Activated naive CD8-positive, alpha-beta T cell treated with anti-CD3 and anti-CD28 coated beads, Interleukin-2, amount 50 U/mL, for 24 hours (primary cell): ENCODE data around the gene ATF1.

ENCODE experiments used
- ATAC-seq: fragments of 150-1000 bp; cut with Tn5 transposase; one replicate; pipeline ENCODE4 v1.10.0; 2021
- DNase-seq: peaks from one replicate; pipeline ENCODE4 v3.0.0; 2021
- H3K27ac Mint-ChIP-seq: one replicate; pipeline ENCODE4 v1.8.0; 2021; ENCODE audit warnings: mild to moderate bottlenecking, mixed read lengths
- H3K27me3 Mint-ChIP-seq: one replicate; pipeline ENCODE4 v1.8.0; 2021; ENCODE audit warnings: mixed read lengths
- H3K36me3 Mint-ChIP-seq: one replicate; pipeline ENCODE4 v1.8.0; 2021; ENCODE audit warnings: low read depth, mixed read lengths
- H3K4me1 Mint-ChIP-seq: one replicate; pipeline ENCODE4 v1.8.0; 2021; ENCODE audit warnings: mixed read lengths
- H3K4me3 Mint-ChIP-seq: one replicate; pipeline ENCODE4 v1.8.0; 2021; ENCODE audit warnings: mild to moderate bottlenecking, moderate library complexity, mixed read lengths
- H3K9me3 Mint-ChIP-seq: one replicate; pipeline ENCODE4 v1.8.0; 2021; ENCODE audit warnings: mixed read lengths

The ATF1 gene

DNA sequence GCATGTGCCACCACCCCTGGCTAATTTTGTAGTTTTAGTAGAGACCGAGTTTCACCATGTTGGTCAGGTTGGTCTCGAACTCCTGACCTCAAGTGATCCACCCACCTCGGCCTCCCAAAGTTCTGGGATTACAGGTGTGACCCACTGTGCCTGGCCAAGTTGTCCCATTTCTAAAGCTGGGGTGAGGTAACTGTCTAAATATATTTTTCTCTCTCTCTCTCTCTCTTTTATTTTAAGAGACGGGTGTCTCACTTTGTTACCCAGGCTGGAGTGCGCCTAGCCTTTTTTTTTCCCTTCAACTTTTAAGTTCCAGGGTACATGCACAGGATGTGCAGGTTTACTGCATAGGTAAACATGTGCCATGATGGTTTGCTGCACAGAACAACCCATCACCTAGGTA lies 8.6 kb downstream of the ATF1 start:
- H3K27ac Mint-ChIP-seq: no peak overlapping the region

DNA sequence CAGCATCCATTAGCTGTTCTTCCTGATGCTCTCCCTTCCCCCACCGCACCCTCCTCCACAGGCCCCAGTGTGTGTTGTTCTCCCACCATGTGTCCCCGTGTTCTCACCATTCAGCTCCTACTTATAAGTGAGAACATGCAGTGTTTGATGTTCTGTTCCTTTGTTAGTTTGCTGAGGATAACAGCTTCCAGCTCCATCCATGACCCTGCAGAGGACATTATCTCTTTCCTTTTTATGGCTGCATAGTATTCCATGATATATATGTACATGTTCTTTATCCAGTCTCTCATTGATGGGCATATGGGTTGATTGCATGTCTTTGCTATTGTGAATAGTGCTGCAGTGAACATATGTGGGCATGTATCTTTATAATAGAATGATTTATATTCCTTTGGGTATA lies 9.0 kb downstream of the ATF1 start:
- Mint-ChIP-seq H3K36me3 (peaks cover 23% of the 10 kb centered on the region), H3K9me3 (no peaks in the 10 kb centered on the region), H3K27me3 (no peaks in the 10 kb centered on the region), H3K4me1 (peaks cover 39% of the 10 kb centered on the region), H3K27ac (no peak overlapping the region), H3K4me3 (no peak overlapping the region)
- ATAC-seq (no peak), DNase-seq (no peak)

More for the DNA sequence above, 8.6 kb downstream of the ATF1 start:
- Mint-ChIP-seq H3K4me1 (peaks cover 36% of the 10 kb centered on the region), H3K9me3 (no peaks in the 10 kb centered on the region), H3K4me3 (no peak overlapping the region), H3K36me3 (peaks cover 23% of the 10 kb centered on the region), H3K27me3 (no peaks in the 10 kb centered on the region)
- ATAC-seq (no peak), DNase-seq (no peak)

DNA sequence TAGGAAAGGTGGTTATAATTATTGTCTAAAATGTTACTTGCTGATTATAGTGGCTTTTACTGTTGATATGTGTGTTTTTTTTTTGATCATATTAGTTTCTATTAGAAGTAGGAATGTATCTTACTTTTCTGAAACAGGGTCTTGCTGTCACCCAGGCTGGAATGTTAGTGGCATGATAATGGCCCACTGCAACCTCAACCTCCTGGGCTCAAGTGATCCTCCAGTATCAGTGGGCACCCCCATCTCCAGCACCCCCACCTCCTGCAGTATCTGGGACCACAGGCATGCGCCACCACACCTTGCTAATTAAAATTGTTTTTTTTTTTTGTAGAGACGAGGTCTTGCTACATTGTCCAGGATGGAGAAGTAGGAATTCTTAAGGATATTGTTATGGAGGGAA lies 11.3 kb downstream of the ATF1 start:
- H3K27me3 Mint-ChIP-seq: no peaks in the 10 kb centered on the region
- no peak for ATAC-seq
- H3K27ac Mint-ChIP-seq: no peak overlapping the region
- peaks cover 33% of the 10 kb centered on the region for H3K4me1 Mint-ChIP-seq
- H3K9me3 Mint-ChIP-seq: no peaks in the 10 kb centered on the region
- no peak overlapping the region for H3K4me3 Mint-ChIP-seq
- no peak for DNase-seq
- peaks cover 25% of the 10 kb centered on the region for H3K36me3 Mint-ChIP-seq

DNA sequence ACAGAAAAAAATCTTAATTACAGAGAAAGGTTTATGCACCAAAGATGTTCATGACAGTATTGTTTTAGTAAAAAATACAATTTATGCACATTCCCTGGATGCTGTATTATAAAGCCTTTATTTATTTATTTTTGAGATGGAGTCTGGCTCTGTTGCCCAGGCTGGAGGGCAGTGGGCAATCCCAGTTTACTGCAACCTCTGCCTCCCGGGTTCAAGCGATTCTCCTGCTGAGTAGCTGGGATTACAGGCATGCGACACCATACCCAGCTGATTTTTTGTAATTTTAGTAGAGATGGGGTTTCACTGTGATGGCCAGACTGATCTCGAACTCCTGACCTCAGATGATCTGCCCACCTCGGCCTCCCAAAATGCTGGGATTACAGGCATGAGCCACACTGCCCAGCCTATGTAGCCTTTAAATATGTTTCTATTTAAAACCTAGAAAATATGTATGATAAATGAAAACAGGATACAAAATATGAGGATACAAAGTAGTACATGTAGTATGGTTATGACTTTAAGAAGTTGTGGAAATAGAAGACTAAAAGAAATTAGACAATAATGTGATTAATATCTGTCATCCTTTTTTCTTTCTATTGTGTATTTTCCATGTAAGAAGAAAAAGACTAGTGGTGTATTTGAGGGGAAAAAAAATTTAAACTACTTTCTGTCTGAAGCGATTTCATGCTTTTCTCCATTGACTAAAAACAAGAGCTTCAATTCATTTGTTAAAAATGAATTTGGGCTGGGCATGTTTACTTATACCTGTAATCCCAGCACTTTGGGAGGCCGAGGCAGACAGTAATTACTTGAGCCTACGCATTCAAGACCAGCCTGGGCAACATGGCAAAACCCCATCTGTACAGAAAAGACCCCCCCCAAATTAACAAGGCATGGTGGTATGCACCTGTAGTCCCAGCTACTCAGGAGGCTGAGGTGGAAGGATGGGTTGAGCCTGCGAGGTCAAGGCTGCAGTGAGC lies 13.1 kb downstream of the ATF1 start:
- DNase-seq (no peak), ATAC-seq (peak; percentile 36)
- Mint-ChIP-seq H3K4me1 (peaks cover 33% of the 10 kb centered on the region), H3K36me3 (peaks cover 21% of the 10 kb centered on the region), H3K27me3 (no peaks in the 10 kb centered on the region), H3K9me3 (no peaks in the 10 kb centered on the region), H3K27ac (peak overlapping the region; percentile 52), H3K4me3 (no peak overlapping the region)

DNA sequence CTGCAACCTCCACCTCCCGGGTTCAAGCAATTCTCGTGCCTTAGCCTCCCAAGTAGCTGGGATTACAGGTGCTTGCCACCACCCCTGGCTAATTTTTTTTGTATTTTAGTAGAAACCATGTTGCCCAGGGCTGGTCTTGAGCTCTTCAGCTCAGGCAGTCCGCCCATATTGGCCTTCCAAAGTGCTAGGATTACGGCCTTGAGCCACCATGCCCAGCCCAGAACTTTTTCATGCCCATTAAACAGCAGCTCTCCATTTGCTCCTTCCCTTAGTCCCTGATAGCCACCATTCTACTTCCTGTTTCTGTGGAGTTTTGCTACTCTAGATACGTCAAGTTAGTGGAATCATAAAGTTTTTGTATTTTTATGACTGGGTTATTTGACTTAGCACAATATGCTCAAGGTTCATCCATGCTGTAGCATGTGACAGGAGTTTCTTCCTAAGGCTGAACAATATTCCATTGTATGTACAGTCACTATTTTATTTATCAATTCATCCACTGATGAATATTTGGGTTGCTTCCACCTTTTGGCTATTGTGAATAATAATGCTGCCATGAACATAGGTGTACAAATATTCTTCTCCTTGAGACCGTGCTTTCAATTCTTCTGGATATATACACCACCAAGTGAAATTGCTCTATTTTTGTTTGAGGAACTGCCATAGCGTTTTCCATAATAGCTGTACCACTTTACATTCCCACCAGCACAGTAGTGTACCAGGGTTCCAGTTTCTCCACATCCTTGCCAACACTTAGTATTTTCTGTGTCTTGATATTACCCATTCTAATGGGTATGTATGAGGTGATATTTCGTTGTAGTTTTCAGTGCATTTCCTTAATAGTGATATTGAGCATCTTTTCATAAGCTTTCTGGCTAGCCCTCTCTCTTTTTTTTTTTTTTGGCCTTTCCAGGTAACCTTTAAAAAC lies 15.0 kb downstream of the ATF1 start:
- DNase-seq (no peak), ATAC-seq (no peak)
- Mint-ChIP-seq H3K27ac (no peak overlapping the region), H3K4me3 (no peak overlapping the region), H3K4me1 (peaks cover 27% of the 10 kb centered on the region), H3K9me3 (no peaks in the 10 kb centered on the region), H3K27me3 (no peaks in the 10 kb centered on the region), H3K36me3 (peaks cover 14% of the 10 kb centered on the region)

DNA sequence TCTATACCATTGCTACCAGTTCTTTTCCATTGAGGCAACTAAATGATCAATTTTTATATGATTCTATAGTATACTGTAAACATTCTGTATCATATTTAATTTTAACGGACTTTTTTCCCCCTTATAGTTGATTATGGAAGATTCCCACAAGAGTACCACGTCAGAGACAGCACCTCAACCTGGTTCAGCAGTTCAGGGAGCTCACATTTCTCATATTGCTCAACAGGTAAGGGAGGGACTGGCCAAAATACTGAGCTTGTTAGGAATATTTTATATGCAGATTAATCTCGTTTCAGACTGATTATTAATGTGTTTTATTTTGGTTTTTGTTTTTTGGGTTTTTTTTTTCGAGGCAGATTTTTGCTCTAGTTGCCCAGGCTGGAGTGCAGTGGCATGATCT lies 16.1 kb downstream of the ATF1 start:
- Mint-ChIP-seq H3K4me3 (no peak overlapping the region), H3K4me1 (peaks cover 30% of the 10 kb centered on the region), H3K36me3 (peaks cover 20% of the 10 kb centered on the region), H3K27ac (no peak overlapping the region), H3K9me3 (no peaks in the 10 kb centered on the region), H3K27me3 (no peaks in the 10 kb centered on the region)
- no peak for DNase-seq
- no peak for ATAC-seq

DNA sequence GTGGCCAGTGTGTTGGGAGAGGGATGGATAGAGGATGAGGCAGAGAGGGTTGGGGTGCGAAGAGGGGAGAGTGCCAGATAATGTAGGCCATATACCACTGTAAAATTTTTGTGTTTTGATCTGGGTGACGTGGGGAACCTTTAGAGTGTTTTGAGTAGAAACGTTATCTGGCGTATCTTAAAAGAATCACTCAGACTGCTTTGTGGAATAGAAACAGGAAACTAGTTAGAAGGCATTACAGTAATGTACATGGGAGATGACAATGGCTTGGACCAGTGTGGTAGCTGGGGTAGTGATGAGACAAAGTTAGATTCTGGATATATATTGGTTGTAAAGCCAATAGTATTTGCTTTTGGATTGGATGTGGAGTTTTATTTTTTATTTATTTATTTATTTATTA lies 20.6 kb downstream of the ATF1 start:
- Mint-ChIP-seq H3K4me3 (no peak overlapping the region), H3K27me3 (no peaks in the 10 kb centered on the region), H3K9me3 (no peaks in the 10 kb centered on the region), H3K4me1 (peaks cover 6% of the 10 kb centered on the region), H3K36me3 (peaks cover 45% of the 10 kb centered on the region), H3K27ac (no peak overlapping the region)
- DNase-seq: no peak
- ATAC-seq: peak; percentile 33

DNA sequence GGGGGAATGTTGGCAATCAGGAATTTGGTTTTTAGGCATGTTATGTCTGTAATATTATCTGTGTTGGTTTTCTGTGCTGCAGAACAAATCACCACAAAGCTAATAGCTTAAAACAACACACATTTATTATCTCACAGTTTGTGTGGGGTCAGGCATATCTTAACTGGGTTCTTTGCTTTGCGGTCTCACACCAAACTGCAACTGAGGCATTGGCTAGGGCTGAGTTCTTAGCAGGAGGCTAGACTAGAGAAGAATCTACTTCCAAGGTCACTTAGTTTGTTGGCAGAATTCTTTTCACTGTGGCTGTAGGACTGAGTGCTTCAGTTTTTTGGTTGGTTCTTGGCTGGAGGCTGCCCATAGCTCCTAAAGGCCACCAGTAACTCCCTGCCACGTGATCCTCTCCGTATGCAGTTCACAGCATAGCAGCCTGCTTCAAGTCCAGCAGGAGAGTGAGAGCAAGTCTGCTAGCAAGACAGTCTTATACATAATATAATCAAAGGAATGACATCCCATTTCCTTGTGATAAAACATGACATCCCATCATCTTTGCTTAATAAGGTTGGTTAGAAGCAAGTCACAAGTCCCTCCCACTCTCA lies 21.6 kb downstream of the ATF1 start:
- no peaks in the 10 kb centered on the region for H3K9me3 Mint-ChIP-seq
- ATAC-seq: no peak
- H3K27ac Mint-ChIP-seq: no peak overlapping the region
- H3K4me3 Mint-ChIP-seq: no peak overlapping the region
- peaks cover 6% of the 10 kb centered on the region for H3K4me1 Mint-ChIP-seq
- no peaks in the 10 kb centered on the region for H3K27me3 Mint-ChIP-seq
- no peak for DNase-seq
- peaks cover 42% of the 10 kb centered on the region for H3K36me3 Mint-ChIP-seq

DNA sequence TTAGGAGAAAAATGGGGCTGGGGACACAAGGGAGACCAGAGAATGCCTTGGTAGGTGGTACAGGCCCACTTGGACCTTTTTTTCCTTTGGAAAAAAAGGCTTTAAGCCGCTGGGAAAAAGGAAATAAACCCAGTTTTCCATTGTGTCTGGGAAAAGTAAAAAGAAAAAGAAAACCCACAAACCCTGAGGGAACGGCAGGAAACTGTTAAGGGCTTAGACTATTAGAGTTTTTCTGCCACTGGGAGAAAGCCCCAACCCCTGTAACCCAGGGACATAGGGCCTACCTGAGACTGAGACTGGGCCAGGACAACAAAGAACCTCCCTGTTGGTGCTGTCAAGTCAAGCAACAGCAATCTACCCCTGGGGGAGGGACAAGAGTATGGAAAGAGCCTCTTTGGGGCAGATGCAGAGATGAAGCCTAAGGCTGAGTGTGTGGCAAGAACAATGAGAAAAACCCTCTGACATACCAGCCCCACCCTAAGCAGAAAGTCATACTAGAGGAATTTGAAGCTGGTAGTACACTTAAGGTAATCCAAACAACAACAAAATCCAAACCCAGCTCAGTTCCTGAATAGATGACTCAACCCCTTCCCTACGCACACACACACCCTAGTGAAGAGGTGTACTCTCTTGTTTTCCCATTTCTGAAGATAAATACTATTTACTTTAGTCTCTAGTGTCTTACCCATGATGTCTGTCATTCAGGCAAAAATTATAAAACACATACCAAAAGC lies 22.8 kb downstream of the ATF1 start:
- ATAC-seq: no peak
- no peaks in the 10 kb centered on the region for H3K9me3 Mint-ChIP-seq
- DNase-seq: no peak
- no peak overlapping the region for H3K4me3 Mint-ChIP-seq
- peaks cover 11% of the 10 kb centered on the region for H3K4me1 Mint-ChIP-seq
- H3K27ac Mint-ChIP-seq: no peak overlapping the region
- H3K36me3 Mint-ChIP-seq: peaks cover 45% of the 10 kb centered on the region
- no peaks in the 10 kb centered on the region for H3K27me3 Mint-ChIP-seq

DNA sequence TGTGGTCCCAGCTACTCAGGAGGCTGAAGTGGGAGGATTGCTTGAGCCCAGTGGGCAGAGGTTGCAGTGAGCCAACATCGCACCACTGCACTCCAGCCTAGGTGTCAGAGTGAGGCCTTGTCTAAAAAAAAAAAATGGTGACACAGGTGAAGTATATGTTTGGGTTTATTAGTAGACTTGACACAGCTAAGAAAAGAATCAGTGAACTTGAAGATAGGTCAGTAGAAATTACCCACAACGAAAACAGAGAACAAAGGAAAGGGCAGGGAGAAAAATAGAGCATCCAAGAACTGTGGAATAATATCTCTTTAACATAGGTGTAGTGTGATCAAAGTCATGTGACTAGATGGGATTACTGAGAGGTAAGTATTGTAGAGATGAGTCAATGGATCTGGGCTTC lies 23.7 kb downstream of the ATF1 start:
- Mint-ChIP-seq H3K4me3 (no peak overlapping the region), H3K27me3 (no peaks in the 10 kb centered on the region)

DNA sequence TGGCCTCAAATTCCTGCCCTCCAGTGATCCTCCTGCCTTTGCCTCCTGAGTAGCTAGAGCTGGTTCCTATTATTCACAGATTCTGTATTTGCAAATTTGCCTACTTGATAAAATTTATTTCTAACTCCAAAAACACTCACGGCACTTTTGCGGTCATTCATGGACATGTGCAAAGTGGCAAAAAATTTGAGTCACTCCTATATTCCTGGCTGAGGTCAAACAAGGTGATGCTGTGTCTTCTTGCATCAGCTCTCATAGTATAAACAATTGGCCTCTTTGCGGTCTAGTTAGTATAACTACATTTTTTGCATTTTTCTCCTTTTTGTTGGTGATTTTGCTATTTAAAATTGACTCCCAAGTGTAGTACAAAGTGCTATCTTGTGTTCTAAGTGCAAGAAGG lies 24.7 kb downstream of the ATF1 start:
- ATAC-seq: no peak
- H3K36me3 Mint-ChIP-seq: peaks cover 41% of the 10 kb centered on the region
- H3K27ac Mint-ChIP-seq: no peak overlapping the region
- no peaks in the 10 kb centered on the region for H3K9me3 Mint-ChIP-seq
- H3K4me3 Mint-ChIP-seq: no peak overlapping the region
- H3K27me3 Mint-ChIP-seq: no peaks in the 10 kb centered on the region
- peaks cover 14% of the 10 kb centered on the region for H3K4me1 Mint-ChIP-seq
- DNase-seq: no peak

More for the DNA sequence above, 23.7 kb downstream of the ATF1 start:
- peaks cover 14% of the 10 kb centered on the region for H3K4me1 Mint-ChIP-seq
- DNase-seq (no peak), ATAC-seq (no peak)
- H3K36me3 Mint-ChIP-seq: peaks cover 41% of the 10 kb centered on the region
- H3K9me3 Mint-ChIP-seq: no peaks in the 10 kb centered on the region
- no peak overlapping the region for H3K27ac Mint-ChIP-seq

DNA sequence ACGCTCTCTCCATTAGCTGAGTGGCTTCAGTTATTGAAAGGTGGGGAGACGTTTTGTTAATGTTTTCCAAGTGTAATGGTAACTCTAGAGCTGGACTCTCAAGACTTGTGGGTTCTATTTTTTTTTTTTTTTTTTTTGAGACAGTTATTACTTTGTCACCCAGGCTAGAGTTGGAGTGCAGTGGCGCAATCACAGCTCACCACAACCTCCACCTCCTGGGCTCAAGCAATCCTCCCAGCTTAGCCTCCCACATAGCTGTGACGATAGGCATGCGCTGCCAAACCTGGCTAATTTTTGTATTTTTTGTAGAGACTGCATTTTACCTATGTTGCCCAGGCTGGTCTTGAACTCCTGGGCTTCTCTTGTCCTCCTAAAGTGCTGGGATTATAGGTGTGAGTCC lies 26.2 kb downstream of the ATF1 start:
- Mint-ChIP-seq H3K4me3 (no peak overlapping the region), H3K36me3 (peaks cover 35% of the 10 kb centered on the region), H3K4me1 (peaks cover 8% of the 10 kb centered on the region), H3K27me3 (no peaks in the 10 kb centered on the region), H3K9me3 (no peaks in the 10 kb centered on the region), H3K27ac (no peak overlapping the region)
- DNase-seq: no peak
- no peak for ATAC-seq

DNA sequence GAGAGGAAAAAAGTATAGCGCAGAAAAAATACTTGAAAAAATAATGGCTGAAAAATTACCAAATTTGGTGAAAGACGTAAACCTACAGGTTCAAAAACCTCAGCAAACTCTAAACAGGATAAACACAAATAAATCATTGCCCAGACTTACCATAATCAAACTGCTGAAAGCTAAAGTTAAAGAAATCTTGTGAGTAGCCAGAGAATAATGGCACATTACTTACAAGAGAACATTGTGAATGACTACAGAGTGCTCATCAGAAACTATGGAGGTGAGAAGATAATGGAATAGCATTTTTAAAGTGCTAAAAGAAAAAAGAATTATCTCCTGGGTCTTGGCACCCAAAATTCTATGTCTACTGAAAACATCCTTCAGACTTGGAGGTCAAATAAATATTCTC lies 36.0 kb downstream of the ATF1 start:
- Mint-ChIP-seq H3K36me3 (peaks cover 57% of the 10 kb centered on the region), H3K4me3 (no peak overlapping the region), H3K4me1 (no peaks in the 10 kb centered on the region), H3K9me3 (peaks cover 16% of the 10 kb centered on the region), H3K27ac (no peak overlapping the region), H3K27me3 (no peaks in the 10 kb centered on the region)
- ATAC-seq (no peak), DNase-seq (no peak)
